HG03103 (cell line): ENCODE results near the gene ARL2BP.
A peak's percentile ranks its signal among the peaks of the same experiment; 100 is the strongest.
"Not testable (repeated sequence)": the region's sequence is repeated elsewhere in the genome, so short reads cannot be mapped to it uniquely, and the experiment has no call there.

Experiments
- ATAC-seq: cut with Tn5 transposase; IDR thresholded peaks from one replicate; pipeline ENCODE4 v1.9.1; 2021; ENCODE audit warnings: low read depth; ENCODE audit not compliant: unreplicated experiment

The ARL2BP gene

GRCh38 chr16:57244767-57245471, at the start of gene ARL2BP:
Gene ARL2BP, plus strand, starts transcription at chr16:57245259. Its CDS starts 109 bp downstream, at chr16:57245368.
- peak; percentile 91 for ATAC-seq

GRCh38 chr16:57196286-57196685, 48.8 kb upstream of the ARL2BP start:
- no peak for ATAC-seq

GRCh38 chr16:57196753-57197152, 48.3 kb upstream of the ARL2BP start:
- ATAC-seq = no peak

GRCh38 chr16:57200321-57200720, 44.7 kb upstream of the ARL2BP start:
- ATAC-seq = not testable (repeated sequence)

GRCh38 chr16:57200926-57201325, 44.1 kb upstream of the ARL2BP start:
- not testable (repeated sequence) for ATAC-seq

GRCh38 chr16:57202095-57202886, 42.8 kb upstream of the ARL2BP start:
- no peak for ATAC-seq

- no peak for ATAC-seq
Measured at GRCh38 chr16:57203451-57203850, 41.6 kb upstream of the ARL2BP start.

- no peak for ATAC-seq
Measured at GRCh38 chr16:57204675-57205074, 40.4 kb upstream of the ARL2BP start.

GRCh38 chr16:57208926-57209325, 36.1 kb upstream of the ARL2BP start:
- ATAC-seq = no peak

GRCh38 chr16:57209780-57210179, 35.3 kb upstream of the ARL2BP start:
- no peak for ATAC-seq

- ATAC-seq = no peak
Measured at GRCh38 chr16:57213462-57213861, 31.6 kb upstream of the ARL2BP start.

GRCh38 chr16:57216968-57217367, 28.1 kb upstream of the ARL2BP start:
- no peak for ATAC-seq

- no peak for ATAC-seq
Measured at GRCh38 chr16:57223057-57223456, 22.0 kb upstream of the ARL2BP start.

- no peak for ATAC-seq
Measured at GRCh38 chr16:57224651-57225335, 20.3 kb upstream of the ARL2BP start.

- no peak for ATAC-seq
Measured at GRCh38 chr16:57225978-57226377, 19.1 kb upstream of the ARL2BP start.

- ATAC-seq = no peak
Measured at GRCh38 chr16:57226701-57227621, 18.1 kb upstream of the ARL2BP start.

GRCh38 chr16:57229079-57229478, 16.0 kb upstream of the ARL2BP start:
- no peak for ATAC-seq

- ATAC-seq = no peak
Measured at GRCh38 chr16:57231821-57232350, 13.2 kb upstream of the ARL2BP start.

GRCh38 chr16:57233944-57234706, 10.9 kb upstream of the ARL2BP start:
- no peak for ATAC-seq
